ENCODE measurements around the gene ANP32A. TPM values are rescaled to one million over a fixed set of nuclear protein-coding genes. Genes with fewer than 3 reads are reported as not detected.

The ANP32A gene
- total RNA-seq, 2 experiments from 2014 or later, result 55.1 to 57.3 TPM

DNA sequence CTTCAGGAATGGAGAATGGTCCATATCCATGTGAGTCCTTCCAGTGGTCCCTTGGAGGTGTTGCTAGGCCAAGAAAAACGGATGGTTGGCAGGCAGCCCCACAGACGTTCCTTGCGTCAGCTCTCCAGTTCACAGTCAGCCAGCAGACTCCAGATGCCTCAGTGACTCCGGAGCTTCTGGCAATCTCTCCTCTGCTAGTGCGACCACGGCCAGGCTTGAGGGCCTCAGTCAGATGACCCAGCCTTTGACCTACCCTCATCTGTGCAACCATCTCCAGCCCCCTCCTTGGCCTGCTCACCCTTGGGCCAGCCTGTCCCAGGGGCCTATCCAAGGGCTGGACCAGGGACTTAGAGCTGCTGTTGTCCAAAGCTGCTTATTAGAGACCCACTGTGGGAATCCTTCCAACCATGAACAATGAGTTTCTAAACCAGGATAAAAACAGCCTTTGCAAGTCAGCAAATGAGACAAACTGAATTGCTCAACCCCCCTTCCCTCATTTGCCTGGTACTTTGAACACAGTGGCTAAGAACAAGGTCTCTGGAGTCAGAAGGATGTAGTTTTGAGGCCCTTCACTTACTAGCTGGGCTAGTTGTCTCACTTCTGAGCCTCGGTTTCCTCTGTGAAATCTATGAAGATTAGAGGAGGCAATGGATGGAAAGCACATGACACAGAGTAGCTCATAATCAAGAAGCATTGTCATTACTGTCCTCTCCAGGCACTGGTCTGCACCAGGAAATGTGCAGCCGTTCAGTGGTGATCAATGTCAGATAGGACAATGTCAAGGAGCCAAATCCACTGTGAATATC lies 44.8 kb downstream of the ANP32A start:
- H3K9me3 ChIP-seq (ENCODE audit: control insufficient read depth in 1 of 2, insufficient read depth in 1 of 2, low read length in 2 of 2), result no peaks in the 10 kb centered on the region
- Mint-ChIP-seq H3K9me3 (no peaks in the 10 kb centered on the region), H3K27me3 (no peaks in the 10 kb centered on the region), H3K4me1 (ENCODE audit: low read depth) (no peaks in the 10 kb centered on the region), H3K27ac (no peak overlapping the region), H3K4me3 (no peak overlapping the region), H3K36me3 (ENCODE audit: low read depth) (peaks cover 30% of the 10 kb centered on the region)
- intact Hi-C loops (cut with DNase I, micrococcal nuclease), result no loop called here
- no peak overlapping the region for H3K27ac ChIP-seq (ENCODE audit: low read depth in 1 of 2, low read length in 2 of 2)
- DNase-seq (no peak), ATAC-seq (ENCODE audit: poor library complexity) (no peak)
- H3K36me3 ChIP-seq (ENCODE audit: insufficient read depth, low read length), result peaks cover 23% of the 10 kb centered on the region
- ChIA-PET CTCF (interaction anchor here (1.1 kb wide), 1 partner anchor 76 kb away, joined by 3 read pairs; no protein-coding TSS in a partner anchor), POLR2A (no interaction called here)
- H3K27me3 ChIP-seq (ENCODE audit: control insufficient read depth in 1 of 2, insufficient read depth in 2 of 2, low read length in 2 of 2), result no peaks in the 10 kb centered on the region
- no peaks in the 10 kb centered on the region for H3K4me1 ChIP-seq (ENCODE audit: insufficient read depth, low read length)
- H3K4me3 ChIP-seq (ENCODE audit: low read length), result no peak overlapping the region
- TF ChIP-seq, protein P1, sequence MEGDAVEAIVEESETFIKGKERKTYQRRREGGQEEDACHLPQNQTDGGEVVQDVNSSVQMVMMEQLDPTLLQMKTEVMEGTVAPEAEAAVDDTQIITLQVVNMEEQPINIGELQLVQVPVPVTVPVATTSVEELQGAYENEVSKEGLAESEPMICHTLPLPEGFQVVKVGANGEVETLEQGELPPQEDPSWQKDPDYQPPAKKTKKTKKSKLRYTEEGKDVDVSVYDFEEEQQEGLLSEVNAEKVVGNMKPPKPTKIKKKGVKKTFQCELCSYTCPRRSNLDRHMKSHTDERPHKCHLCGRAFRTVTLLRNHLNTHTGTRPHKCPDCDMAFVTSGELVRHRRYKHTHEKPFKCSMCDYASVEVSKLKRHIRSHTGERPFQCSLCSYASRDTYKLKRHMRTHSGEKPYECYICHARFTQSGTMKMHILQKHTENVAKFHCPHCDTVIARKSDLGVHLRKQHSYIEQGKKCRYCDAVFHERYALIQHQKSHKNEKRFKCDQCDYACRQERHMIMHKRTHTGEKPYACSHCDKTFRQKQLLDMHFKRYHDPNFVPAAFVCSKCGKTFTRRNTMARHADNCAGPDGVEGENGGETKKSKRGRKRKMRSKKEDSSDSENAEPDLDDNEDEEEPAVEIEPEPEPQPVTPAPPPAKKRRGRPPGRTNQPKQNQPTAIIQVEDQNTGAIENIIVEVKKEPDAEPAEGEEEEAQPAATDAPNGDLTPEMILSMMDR (IDR thresholded peaks at IDR 0.05), result no peak

DNA sequence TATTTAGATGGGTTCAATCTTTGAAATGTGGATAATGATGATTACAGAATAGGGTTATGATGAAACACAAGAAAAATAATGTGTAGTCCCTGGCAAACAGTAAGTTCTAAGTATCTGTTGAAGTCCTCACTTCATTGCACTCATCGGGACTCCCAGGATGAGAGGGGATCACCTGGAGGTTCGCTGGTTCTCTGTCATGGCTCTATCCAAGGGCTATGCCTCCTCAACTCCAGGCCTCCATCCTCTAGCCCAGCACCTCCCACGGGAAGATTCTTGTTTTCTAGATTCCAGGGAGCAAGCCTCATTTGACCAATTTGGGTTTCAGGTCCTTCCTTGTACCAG lies 45.5 kb downstream of the ANP32A start:
- Mint-ChIP-seq H3K27me3 (no peaks in the 10 kb centered on the region), H3K4me1 (ENCODE audit: low read depth) (no peaks in the 10 kb centered on the region), H3K4me3 (no peak overlapping the region), H3K36me3 (ENCODE audit: low read depth) (peaks cover 23% of the 10 kb centered on the region), H3K9me3 (no peaks in the 10 kb centered on the region), H3K27ac (no peak overlapping the region)
- Histone ChIP-seq H3K4me1 (ENCODE audit: insufficient read depth, low read length) (no peaks in the 10 kb centered on the region), H3K27ac (ENCODE audit: low read depth in 1 of 2, low read length in 2 of 2) (no peak overlapping the region), H3K36me3 (ENCODE audit: insufficient read depth, low read length) (peaks cover 16% of the 10 kb centered on the region), H3K4me3 (ENCODE audit: low read length) (no peak overlapping the region), H3K9me3 (ENCODE audit: control insufficient read depth in 1 of 2, insufficient read depth in 1 of 2, low read length in 2 of 2) (no peaks in the 10 kb centered on the region), H3K27me3 (ENCODE audit: control insufficient read depth in 1 of 2, insufficient read depth in 2 of 2, low read length in 2 of 2) (no peaks in the 10 kb centered on the region)
- POLR2A ChIA-PET, result no interaction called here
- intact Hi-C loops (cut with DNase I, micrococcal nuclease), result no loop called here
- TF ChIP-seq, protein P1 (IDR thresholded peaks at IDR 0.05), result no peak
- DNase-seq (no peak), ATAC-seq (ENCODE audit: poor library complexity) (no peak)
- CTCF ChIA-PET, result interaction anchor here (1.1 kb wide), 1 partner anchor 77 kb away, joined by 3 read pairs; no protein-coding TSS in a partner anchor

DNA sequence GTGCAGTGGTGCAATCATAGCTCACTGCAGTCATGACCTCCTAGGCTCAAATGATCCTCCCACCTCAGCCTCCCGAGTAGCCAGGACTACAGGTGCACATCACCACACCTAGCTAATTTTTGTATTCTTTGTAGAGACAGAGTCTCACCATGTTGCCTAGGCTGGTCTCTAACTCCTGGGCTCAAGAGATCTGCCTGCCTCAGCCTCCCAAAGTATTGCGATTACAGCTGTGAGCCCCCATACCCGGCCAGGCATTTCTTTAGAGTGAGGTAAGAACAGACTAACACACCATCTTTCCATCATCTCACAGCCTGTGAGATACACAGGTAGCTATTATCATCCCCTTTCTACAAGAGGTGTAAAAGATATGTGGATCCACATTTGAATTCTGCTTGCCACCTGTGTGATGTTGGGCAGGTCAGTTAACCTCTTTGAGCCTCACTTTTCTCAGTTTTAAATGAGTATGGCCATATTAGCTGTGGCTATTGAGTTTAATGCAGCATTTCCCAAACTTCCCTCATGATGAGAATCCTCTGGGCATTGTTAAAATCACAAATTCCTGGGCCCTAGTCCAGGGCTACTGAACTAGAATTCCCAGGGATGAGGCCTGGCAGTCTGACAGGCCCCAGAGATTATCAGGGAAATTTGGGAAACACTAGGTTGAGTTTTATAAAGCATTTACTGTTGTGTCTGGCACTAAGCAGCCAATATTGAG lies 46.0 kb downstream of the ANP32A start:
- intact Hi-C loops (cut with DNase I, micrococcal nuclease), result no loop called here
- ChIA-PET CTCF (no interaction called here), POLR2A (interaction anchor here (0.9 kb wide), 1 partner anchor 20 kb away, joined by 3 read pairs; no protein-coding TSS in a partner anchor)
- H3K4me3 Mint-ChIP-seq, result no peak overlapping the region
- Histone ChIP-seq H3K4me3 (ENCODE audit: low read length) (no peak overlapping the region), H3K9me3 (ENCODE audit: control insufficient read depth in 1 of 2, insufficient read depth in 1 of 2, low read length in 2 of 2) (no peaks in the 10 kb centered on the region), H3K27me3 (ENCODE audit: control insufficient read depth in 1 of 2, insufficient read depth in 2 of 2, low read length in 2 of 2) (peaks cover 0 to 1% of the 10 kb centered on the region in 2 experiments), H3K36me3 (ENCODE audit: insufficient read depth, low read length) (peaks cover 13% of the 10 kb centered on the region), H3K27ac (ENCODE audit: low read depth in 1 of 2, low read length in 2 of 2) (no peak overlapping the region), H3K4me1 (ENCODE audit: insufficient read depth, low read length) (no peaks in the 10 kb centered on the region)
- no peak overlapping the region for H3K27ac Mint-ChIP-seq
- H3K9me3 Mint-ChIP-seq, result no peaks in the 10 kb centered on the region
- H3K27me3 Mint-ChIP-seq, result no peaks in the 10 kb centered on the region
- ATAC-seq (ENCODE audit: poor library complexity) (no peak), DNase-seq (no peak)
- no peaks in the 10 kb centered on the region for H3K4me1 Mint-ChIP-seq (ENCODE audit: low read depth)
- TF ChIP-seq, protein P1 (IDR thresholded peaks at IDR 0.05), result no peak
- peaks cover 18% of the 10 kb centered on the region for H3K36me3 Mint-ChIP-seq (ENCODE audit: low read depth)
